CD4-positive, alpha-beta T cell treated with Interleukin-12 subunit alpha and Interleukin-12 subunit beta, for 1 hour (primary cell): ENCODE measurements around the gene SLC39A6.
"Not testable (repeated sequence)": the region's sequence is repeated elsewhere in the genome, so short reads cannot be mapped to it uniquely, and the experiment has no call there.

Source experiments
- DNase-seq: peaks from one replicate; pipeline ENCODE4 v3.0.0-alpha.2; 2020

Gene SLC39A6

GRCh38 chr18:36129300-36130038 lies at the start of gene SLC39A6, which contains the start of gene ELP2:
SLC39A6 (minus strand) TSS chr18:36129340; CDS start chr18:36127007, 2,333 bp downstream.
ELP2 (plus strand) TSS chr18:36129899; CDS start chr18:36129934, 35 bp downstream.
- peak; percentile 96 for DNase-seq

GRCh38 chr18:36177913-36178312 lies 48.8 kb upstream of the SLC39A6 start:
- DNase-seq = no peak

- DNase-seq = no peak
Observed at GRCh38 chr18:36176711-36177110, 47.6 kb upstream of the SLC39A6 start.

- no peak for DNase-seq
Observed at GRCh38 chr18:36176177-36176584, 47.0 kb upstream of the SLC39A6 start.

- no peak for DNase-seq
Observed at GRCh38 chr18:36175481-36175880, 46.3 kb upstream of the SLC39A6 start.

- DNase-seq = no peak
Observed at GRCh38 chr18:36169938-36170337, 40.8 kb upstream of the SLC39A6 start.

GRCh38 chr18:36168296-36168695 lies 39.2 kb upstream of the SLC39A6 start:
- not testable (repeated sequence) for DNase-seq

- no peak for DNase-seq
Observed at GRCh38 chr18:36167692-36168218, 38.6 kb upstream of the SLC39A6 start.

- no peak for DNase-seq
Observed at GRCh38 chr18:36162981-36163380, 33.8 kb upstream of the SLC39A6 start.

- no peak for DNase-seq
Observed at GRCh38 chr18:36160959-36161371, 31.8 kb upstream of the SLC39A6 start.

- no peak for DNase-seq
Observed at GRCh38 chr18:36158266-36158867, 29.2 kb upstream of the SLC39A6 start.

- no peak for DNase-seq
Observed at GRCh38 chr18:36157441-36157840, 28.3 kb upstream of the SLC39A6 start.

- DNase-seq = no peak
Observed at GRCh38 chr18:36155851-36156757, 27.0 kb upstream of the SLC39A6 start.

GRCh38 chr18:36153771-36154170 lies 24.6 kb upstream of the SLC39A6 start:
- no peak for DNase-seq

GRCh38 chr18:36153203-36153602 lies 24.1 kb upstream of the SLC39A6 start:
- no peak for DNase-seq

- no peak for DNase-seq
Observed at GRCh38 chr18:36152781-36153180, 23.6 kb upstream of the SLC39A6 start.

- DNase-seq = no peak
Observed at GRCh38 chr18:36149514-36150289, 20.6 kb upstream of the SLC39A6 start.

- DNase-seq = no peak
Observed at GRCh38 chr18:36143391-36143790, 14.3 kb upstream of the SLC39A6 start.

- no peak for DNase-seq
Observed at GRCh38 chr18:36142751-36143150, 13.6 kb upstream of the SLC39A6 start.

GRCh38 chr18:36141576-36141975 lies 12.4 kb upstream of the SLC39A6 start:
- no peak for DNase-seq

- DNase-seq = no peak
Observed at GRCh38 chr18:36139245-36139644, 10.1 kb upstream of the SLC39A6 start.

GRCh38 chr18:36135264-36135663 lies 6.1 kb upstream of the SLC39A6 start:
- no peak for DNase-seq
